Stimulated activated CD4-positive, alpha-beta T cell treated with anti-CD3 and anti-CD28 coated beads, Interleukin-1b, Interleukin-23, amount 100 ng/mL, for 24 hours (primary cell): ENCODE measurements around the gene PRKCE.

Experiments used
- DNase-seq, 4 experiments: peaks; one replicate each; pipeline ENCODE4 v3.0.0-alpha.2; 2020; ENCODE audit warnings: low read depth in 4 of 4, low spot score in 1 of 4

The PRKCE gene

DNA sequence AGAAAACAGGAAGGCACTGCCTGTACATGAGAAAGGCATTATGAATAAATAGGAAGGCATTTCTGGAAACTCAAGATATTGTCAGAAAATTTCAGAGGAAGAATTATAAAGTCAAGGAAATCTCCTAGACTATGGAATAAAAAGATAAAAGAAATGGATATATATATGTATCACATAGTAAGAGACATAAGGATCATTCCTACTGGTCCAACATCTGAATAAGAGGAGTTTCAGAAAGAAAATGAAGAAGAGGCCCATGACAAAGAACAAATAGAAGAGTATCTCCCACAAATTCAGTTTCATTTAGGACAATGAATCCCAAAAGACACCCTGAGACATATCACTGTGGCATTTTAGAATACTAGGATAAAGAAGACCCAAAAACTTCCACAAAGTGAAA is 178.8 kb downstream of the PRKCE start:
- DNase-seq = no peak

DNA sequence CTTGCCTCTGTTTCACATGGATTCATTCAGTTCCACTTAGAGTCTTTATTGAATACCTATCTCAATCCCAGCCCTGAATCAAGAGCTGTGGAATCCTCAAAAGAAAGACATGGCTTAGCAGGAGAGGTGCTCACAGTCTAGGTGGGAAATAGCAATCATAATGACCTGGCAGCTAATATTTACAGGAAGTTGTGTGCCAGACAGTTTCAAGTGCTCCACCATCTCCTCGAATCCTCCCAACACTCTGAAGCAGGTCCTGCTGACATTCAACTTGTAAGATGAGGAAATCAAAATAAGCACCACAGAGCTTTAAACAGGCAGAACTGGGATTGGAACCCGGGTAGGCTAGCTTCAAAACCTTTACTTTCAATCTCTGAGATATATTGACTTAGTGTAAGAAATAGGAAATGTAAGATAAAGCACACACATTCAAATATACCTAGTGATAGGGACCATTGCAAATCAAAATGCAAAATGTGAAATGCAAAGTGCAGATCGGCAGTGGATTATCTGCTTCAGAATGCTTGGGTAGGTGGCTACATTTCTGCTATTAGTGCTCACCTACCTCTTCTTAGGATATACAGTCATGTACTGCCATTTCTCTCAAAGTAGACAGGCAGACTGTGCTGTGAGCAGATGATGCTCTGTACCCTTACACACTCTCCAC is 182.0 kb downstream of the PRKCE start:
- no peak for DNase-seq

DNA sequence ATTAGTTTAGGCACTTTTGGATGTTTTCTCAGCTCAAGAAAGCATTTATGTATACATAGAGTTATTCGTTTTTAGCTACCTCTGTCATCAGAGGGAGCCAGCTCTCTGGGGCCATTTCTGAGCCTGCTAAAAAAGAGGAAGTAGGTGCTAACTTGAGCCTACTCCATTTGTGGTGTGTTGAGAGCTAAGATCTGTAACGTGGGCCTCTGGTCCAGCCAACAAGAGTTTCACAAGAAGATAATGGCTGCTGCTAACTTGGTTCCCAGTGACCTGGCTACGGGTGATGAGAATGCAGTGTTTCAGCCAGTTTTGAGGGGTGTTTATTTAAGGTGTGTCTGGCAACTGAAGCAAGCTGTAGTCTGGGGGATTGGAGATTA is 182.5 kb downstream of the PRKCE start:
- DNase-seq = no peak

DNA sequence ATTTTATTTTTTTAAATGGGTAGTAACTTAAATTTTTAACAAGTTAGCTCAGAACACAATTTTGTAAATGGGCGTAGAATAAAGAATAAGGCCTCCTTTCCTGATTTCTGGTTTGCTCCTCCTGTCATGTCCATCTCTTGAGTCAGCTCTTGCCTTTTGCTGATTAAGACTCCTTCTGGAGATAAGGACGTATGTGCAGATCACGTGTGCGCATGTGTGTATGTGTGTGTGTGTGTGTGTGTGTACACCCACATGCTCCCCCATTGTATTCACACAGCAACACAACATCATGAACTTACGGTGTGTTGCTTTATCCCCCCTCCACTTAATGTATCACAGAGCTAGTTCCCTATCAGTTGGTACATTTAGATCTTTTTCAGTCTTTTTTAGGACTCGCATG is 182.9 kb downstream of the PRKCE start:
- no peak for DNase-seq

- no peak for DNase-seq
These were observed 183.4 kb downstream of the PRKCE start for GRCh38 chr2:45834858-45835257.

GRCh38 chr2:45836316-45836715 is 184.8 kb downstream of the PRKCE start:
- no peak for DNase-seq

DNA sequence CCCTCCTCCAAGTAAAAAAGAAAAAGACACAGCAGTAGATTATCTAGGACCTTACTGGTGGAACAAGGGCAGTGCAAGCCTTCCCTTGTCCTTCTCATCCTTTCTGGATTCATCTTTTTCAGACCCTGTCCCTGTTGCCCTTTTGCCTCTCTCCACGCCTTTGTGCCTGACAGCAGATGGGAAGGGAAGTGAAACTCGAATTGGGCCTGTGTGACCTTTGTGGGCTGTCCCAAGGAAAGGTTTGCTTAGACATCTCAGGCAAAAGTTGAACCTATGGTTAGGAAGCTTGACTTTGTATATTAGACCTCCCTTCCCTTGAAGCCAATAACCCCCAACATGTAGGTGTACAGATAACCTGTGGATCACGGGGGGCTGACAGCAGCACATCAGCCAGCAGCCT is 185.3 kb downstream of the PRKCE start:
- no peak for DNase-seq

GRCh38 chr2:45837812-45838341 is 186.4 kb downstream of the PRKCE start:
- DNase-seq = no peak

DNA sequence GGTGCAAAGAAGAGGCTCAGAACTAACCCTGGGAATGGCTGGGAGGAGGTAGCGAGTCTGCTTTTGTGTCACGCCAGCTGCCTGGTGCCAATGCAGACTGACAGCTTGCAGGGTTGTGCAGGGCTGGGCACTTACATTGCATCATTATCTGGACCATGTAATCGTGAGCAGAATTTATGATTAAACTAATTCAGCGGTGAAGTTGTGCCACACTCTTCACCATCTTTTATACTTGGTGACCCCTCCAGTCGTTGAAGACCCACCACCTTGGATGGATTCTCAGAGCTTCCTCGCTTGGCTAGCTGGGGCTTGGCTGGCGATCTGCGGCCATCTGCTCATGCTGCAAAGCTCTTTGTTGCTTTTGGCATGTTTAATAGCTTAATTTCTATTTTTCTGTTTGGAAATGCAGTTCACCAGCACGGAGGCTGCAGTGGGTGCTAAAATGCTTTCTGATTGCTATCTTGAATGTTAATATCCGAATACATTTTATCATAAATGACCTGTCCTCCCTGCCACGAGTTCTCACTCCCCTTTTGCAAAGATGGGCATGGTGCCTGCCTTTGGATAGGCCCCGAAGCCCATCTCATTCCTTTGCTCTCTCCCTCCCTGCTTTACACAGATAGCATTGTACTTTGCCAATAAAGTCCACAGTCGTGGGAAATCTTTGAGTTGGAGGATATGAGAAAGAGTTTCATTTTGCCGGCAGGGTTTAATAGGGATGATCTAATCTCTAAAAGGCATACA is 188.2 kb downstream of the PRKCE start:
- DNase-seq = no peak

- no peak for DNase-seq
These were observed 189.0 kb downstream of the PRKCE start for GRCh38 chr2:45840481-45840880.

GRCh38 chr2:45841752-45842407 is 190.4 kb downstream of the PRKCE start:
- no peak for DNase-seq

GRCh38 chr2:45843136-45843535 is 191.7 kb downstream of the PRKCE start:
- no peak for DNase-seq

DNA sequence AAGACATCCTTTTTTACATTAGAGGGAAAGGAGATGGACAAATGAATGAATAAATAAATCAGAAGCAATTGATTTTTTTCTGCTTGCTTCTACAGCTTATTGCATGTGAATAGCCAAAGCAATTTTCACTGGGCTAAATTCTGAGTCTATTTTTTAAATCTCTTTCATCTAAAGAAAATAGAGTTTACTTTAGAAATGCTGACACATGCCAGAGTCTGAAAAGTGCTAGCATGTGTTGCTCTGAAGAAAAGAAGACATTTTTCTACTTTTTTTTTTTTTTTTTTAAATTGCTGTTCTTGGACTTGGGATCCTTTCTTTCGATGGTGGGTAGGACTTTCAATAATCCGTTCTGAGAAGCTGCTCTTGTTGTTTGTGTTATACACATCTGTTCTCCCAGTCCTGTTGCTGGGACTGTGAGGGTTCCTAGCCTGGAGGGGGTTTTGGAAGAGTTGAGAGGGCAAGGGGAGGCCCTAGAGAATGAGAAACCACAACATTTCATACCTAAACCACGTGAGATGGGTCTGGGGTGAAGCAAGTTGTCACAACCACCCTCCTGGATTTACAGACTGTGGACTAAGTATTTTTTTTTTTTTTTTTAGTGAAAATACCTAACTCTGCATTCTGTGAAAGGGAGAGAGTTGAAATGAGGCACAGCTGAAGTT is 193.5 kb downstream of the PRKCE start:
- no peak for DNase-seq

GRCh38 chr2:45845566-45845965 is 194.1 kb downstream of the PRKCE start:
- no peak for DNase-seq

- no peak for DNase-seq
These were observed 198.2 kb downstream of the PRKCE start for GRCh38 chr2:45849491-45850283.

GRCh38 chr2:45850558-45850957 is 199.1 kb downstream of the PRKCE start:
- no peak for DNase-seq

DNA sequence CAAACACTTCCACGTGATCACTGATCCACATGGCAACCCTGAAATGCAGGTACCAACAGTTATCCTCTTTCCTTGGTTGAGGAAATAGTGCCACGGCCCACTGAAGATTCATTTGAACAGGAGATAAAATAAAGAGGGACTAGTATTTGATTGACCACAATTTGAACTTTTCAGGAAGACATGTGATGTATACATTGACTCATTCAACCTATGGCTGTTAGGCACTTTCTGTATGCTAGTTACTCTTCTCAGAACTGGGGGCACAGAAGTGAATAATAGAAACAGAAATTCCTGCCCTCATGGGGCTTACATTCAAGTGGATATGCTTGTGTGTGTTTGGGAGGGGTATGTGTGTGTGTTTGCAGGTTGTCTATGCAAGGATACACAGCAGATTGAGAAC is 199.6 kb downstream of the PRKCE start:
- DNase-seq = no peak

DNA sequence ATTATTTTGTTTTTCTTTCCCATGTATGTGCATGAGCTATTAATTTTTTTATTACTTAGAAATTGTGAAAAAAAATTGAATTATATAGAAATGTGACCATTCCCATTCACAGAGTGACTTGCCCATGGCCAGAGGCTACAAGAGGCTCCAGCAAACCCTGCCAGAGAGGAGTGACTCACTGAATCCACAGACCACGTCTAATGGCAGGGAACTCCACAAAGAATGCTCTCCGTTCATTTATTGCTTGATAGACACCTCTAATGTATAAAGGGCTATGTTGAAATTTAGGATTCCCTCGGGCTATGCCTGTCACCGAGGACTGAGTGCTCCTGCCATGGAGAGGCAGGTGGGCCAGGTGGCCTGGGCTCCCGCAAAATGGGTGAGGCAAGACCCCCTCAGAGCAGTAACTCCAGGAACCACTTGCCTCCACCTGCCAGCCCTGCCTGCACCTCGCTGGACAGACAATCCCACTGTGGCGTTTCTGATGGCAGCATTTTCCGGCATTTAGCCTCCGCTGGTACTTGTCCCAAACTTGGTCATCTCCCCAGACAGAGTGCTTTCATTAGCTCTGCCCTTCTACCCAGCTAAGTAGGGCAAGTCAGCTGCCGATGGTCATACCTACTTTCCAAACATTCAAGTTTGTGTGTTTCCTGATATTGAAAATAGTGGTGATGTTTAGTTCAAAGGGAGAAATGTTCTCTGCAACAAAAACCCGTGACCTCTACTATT is 200.3 kb downstream of the PRKCE start:
- no peak for DNase-seq

DNA sequence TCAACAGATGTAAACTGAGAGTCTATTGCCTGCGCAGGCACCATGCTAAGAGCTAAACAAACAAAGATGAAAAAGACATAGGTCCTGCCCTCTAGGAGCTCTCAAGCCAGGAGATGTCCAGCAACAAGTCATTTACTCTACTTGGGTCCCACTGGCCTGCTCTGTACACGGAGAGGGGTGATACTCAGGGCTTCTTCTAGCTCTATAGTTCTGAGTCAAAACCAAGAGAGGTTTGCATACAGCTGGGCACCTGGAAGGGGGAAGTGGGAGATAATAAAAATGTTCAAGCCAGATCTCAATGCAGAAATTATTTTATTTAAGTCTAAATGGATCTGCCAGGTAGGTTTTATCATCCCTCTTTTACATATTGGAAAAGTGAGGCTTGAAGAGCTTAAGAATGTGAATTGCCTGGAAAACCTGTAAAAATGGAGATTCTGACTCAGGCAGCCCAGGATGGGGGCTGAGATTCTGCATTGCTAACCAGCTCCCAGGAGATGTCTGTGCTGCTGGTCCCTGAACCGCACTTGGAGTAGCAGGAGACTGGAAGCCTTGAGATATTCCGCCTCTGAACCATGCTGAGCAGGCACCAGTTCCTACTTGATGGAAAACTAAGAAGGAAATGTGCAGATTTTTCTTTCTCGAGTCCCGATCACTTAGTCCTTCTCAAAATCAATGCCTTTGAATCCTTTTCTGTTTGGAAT is 201.1 kb downstream of the PRKCE start:
- DNase-seq = no peak

- no peak for DNase-seq
These were observed 203.9 kb downstream of the PRKCE start for GRCh38 chr2:45855374-45855773.
